Upper lobe of left lung (tissue), 4 donors: ENCODE data around the gene MIA3.

ENCODE experiments used
- CTCF ChIP-seq, 6 experiments: fragments of 450-650 bp in 4 of 6; fragments of 200-600 bp in 2 of 6; sonication (generic) in 2 of 6; IDR thresholded peaks; one replicate each; pipeline ENCODE4 v1.5.1; 2016 to 2019; ENCODE audit warnings: antibody characterized with exemption in 6 of 6
- POLR2AphosphoS5 ChIP-seq, 2 donors: sonication (generic); formaldehyde crosslinking; IDR thresholded peaks; one replicate each; pipeline ENCODE4 v1.5.1; 2017; ENCODE audit warnings: antibody characterized with exemption in 2 of 2

DNA sequence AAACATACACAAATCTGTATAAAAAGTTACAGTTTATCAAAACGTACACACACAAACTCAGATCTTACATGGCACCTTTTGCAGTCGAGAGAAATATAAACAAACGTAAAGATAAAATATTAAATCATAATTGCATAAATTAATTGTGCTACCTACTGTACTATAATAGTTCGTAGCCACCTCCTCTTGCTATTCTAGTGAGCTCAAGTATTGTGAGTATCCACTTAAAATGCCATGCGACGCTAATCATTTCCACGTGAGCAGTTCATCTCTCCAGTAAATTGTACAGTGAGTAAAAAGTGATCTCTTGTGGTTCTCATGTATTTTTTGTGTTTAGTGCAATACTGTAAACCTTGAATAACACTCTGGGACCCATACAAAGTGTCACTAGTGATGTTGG, 6.3 kb downstream of the MIA3 start:
- TF ChIP-seq CTCF (IDR thresholded peaks at IDR 0.05) (no peak), POLR2AphosphoS5 (IDR thresholded peaks at IDR 0.05) (no peak)
